DOHH2 (cell line): ENCODE measurements around the gene EXOC3L2.
"Not testable (repeated sequence)": the region's sequence is repeated elsewhere in the genome, so short reads cannot be mapped to it uniquely, and the experiment has no call there.

Experiments used
- H3F3A ChIP-seq: fragments of 200-600 bp; sonication (generic), shearing (Covaris generic); 2 replicates; pipeline ENCODE4 v1.6.0; 2016; ENCODE audit warnings: antibody characterized with exemption, mild to moderate bottlenecking; ENCODE audit not compliant: control insufficient read depth, insufficient read depth
- H3K27ac ChIP-seq: fragments of 200-600 bp; sonication (generic); 2 replicates; pipeline ENCODE4 v1.5.1; 2014; ENCODE audit warnings: low read depth, mild to moderate bottlenecking, low read length, moderate library complexity
- H3K27me3 ChIP-seq: fragments of 200-600 bp; sonication (generic); 2 replicates; pipeline ENCODE4 v1.6.1; 2014; ENCODE audit warnings: mild to moderate bottlenecking, low read length, mixed read lengths; ENCODE audit not compliant: control insufficient read depth
- H3K36me3 ChIP-seq: fragments of 200-600 bp; sonication (generic); 2 replicates; pipeline ENCODE4 v1.6.1; 2014; ENCODE audit warnings: mild to moderate bottlenecking, low read length, moderate library complexity, mixed read lengths; ENCODE audit not compliant: control insufficient read depth
- H3K4me1 ChIP-seq: fragments of 200-600 bp; sonication (generic); 2 replicates; pipeline ENCODE4 v1.6.1; 2014; ENCODE audit warnings: mild to moderate bottlenecking, low read length, mixed read lengths; ENCODE audit not compliant: control insufficient read depth
- H3K4me2 ChIP-seq: fragments of 200-600 bp; sonication (generic); 2 replicates; pipeline ENCODE4 v1.6.0; 2014; ENCODE audit warnings: mild to moderate bottlenecking, low read length, moderate library complexity
- H3K4me3 ChIP-seq: fragments of 200-600 bp; sonication (generic); 2 replicates; pipeline ENCODE4 v1.5.1; 2014; ENCODE audit warnings: mild to moderate bottlenecking, low read length, mixed read lengths
- H3K79me2 ChIP-seq: fragments of 200-600 bp; sonication (generic); 2 replicates; pipeline ENCODE4 v1.6.1; 2014; ENCODE audit warnings: mild to moderate bottlenecking, low read length, mixed read lengths; ENCODE audit not compliant: control insufficient read depth
- H3K9me2 ChIP-seq: fragments of 200-600 bp; sonication (generic); replicated peaks from 2 replicates; pipeline ENCODE4 v1.6.1; 2014; ENCODE audit warnings: mild to moderate bottlenecking, low read length, mixed read lengths; ENCODE audit not compliant: control insufficient read depth
- H3K9me3 ChIP-seq: fragments of 200-600 bp; sonication (generic); 2 replicates; pipeline ENCODE4 v1.6.1; 2014; ENCODE audit warnings: antibody characterized with exemption, low read length, mixed read lengths; ENCODE audit not compliant: control insufficient read depth, insufficient read depth
- H4K20me1 ChIP-seq: fragments of 200-600 bp; sonication (generic); 2 replicates; pipeline ENCODE4 v1.6.0; 2014; ENCODE audit warnings: low read depth, mild to moderate bottlenecking, antibody characterized with exemption, low read length, moderate library complexity; ENCODE audit not compliant: control insufficient read depth, insufficient read depth
- EZH2phosphoT487 ChIP-seq: fragments of 200-600 bp; sonication (generic); IDR thresholded peaks from 2 replicates; pipeline ENCODE4 v1.6.1; 2017; ENCODE audit warnings: borderline replicate concordance, mild to moderate bottlenecking, antibody characterized with exemption, low read length, moderate library complexity, mixed read lengths
- TF ChIP-seq, protein P1 (sequence below): fragments of 200-600 bp; sonication (generic); IDR thresholded peaks from one replicate; pipeline ENCODE4 v1.5.1; 2014; ENCODE audit warnings: antibody characterized with exemption, mild to moderate bottlenecking, low read depth, low read length; ENCODE audit not compliant: poor library complexity, severe bottlenecking

EXOC3L2 gene

DNA sequence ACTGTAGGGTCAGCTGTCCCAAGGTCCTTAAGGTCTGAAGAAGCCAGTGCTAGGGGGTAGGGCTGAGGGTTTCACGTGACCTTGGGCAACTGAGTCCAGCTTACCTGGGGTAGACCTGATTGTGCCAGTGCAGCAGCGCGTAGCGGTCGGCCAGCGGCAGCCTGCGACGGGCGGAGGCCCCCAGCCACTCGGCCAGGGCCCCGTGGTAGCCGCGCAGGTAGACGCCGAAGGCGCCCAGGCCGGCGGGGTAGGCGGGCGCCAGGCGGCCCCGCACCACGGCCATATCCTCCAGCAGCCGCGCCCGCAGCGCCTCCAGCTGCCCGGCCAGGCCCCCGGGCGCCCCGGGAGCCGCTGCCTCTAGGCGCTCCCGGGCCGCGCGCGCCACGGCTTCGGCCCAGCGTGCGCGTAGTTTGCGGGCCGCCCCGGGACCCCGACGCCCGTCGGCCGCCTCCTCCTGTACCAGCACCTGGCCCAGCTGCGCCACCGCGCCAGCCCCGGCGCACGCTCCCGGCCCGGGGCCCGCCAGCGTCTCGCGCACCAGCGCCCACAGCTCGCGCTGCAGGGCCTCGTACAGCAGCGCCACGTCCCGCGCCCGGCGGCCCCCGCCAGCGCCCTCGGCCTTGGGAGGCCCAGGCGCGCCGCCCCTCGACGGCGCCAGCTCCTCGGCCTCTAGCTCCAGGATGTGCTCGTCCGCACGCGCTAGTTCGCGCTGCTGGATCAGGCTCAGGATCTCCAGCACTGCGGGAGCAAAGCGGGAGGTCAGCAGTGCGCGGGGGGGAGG lies 10.9 kb downstream of the EXOC3L2 start:
- H4K20me1 ChIP-seq: no peaks in the 10 kb centered on the region
- no peaks in the 10 kb centered on the region for H3K79me2 ChIP-seq
- TF ChIP-seq EZH2phosphoT487: no peak
- TF ChIP-seq, protein P1, sequence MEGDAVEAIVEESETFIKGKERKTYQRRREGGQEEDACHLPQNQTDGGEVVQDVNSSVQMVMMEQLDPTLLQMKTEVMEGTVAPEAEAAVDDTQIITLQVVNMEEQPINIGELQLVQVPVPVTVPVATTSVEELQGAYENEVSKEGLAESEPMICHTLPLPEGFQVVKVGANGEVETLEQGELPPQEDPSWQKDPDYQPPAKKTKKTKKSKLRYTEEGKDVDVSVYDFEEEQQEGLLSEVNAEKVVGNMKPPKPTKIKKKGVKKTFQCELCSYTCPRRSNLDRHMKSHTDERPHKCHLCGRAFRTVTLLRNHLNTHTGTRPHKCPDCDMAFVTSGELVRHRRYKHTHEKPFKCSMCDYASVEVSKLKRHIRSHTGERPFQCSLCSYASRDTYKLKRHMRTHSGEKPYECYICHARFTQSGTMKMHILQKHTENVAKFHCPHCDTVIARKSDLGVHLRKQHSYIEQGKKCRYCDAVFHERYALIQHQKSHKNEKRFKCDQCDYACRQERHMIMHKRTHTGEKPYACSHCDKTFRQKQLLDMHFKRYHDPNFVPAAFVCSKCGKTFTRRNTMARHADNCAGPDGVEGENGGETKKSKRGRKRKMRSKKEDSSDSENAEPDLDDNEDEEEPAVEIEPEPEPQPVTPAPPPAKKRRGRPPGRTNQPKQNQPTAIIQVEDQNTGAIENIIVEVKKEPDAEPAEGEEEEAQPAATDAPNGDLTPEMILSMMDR: no peak
- no peak overlapping the region for H3K4me2 ChIP-seq
- no peaks in the 10 kb centered on the region for H3K9me3 ChIP-seq
- no peaks in the 10 kb centered on the region for H3F3A ChIP-seq
- no peaks in the 10 kb centered on the region for H3K27me3 ChIP-seq
- H3K27ac ChIP-seq: no peak overlapping the region
- H3K4me1 ChIP-seq: peaks cover 8% of the 10 kb centered on the region
- no peaks in the 10 kb centered on the region for H3K9me2 ChIP-seq
- H3K36me3 ChIP-seq: no peaks in the 10 kb centered on the region
- no peak overlapping the region for H3K4me3 ChIP-seq

DNA sequence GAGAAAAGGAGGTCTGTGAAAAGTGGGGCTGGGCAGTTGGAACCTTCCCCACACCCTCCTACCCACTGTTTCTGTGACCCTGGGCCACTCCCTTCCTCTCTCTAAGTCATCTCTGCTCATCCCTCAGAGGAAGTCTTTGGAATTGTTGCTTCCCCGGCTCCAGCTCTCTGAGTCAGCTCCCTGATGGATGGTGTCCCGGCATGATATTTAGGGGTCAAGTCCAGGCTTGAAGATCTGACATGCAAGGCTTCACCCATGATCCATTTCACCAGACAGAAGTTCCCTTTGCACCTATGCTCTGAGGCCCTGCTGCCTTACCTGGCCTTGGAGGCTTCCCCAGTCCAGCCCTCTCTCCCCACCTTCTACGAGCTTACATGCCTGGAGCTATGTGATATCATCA lies 13.3 kb downstream of the EXOC3L2 start:
- Histone ChIP-seq H3K4me3 (no peak overlapping the region), H3K9me3 (no peaks in the 10 kb centered on the region), H3K27me3 (no peaks in the 10 kb centered on the region), H3K79me2 (no peaks in the 10 kb centered on the region), H3K4me1 (peaks cover 8% of the 10 kb centered on the region), H3K4me2 (no peak overlapping the region), H3K36me3 (no peaks in the 10 kb centered on the region), H3F3A (no peaks in the 10 kb centered on the region), H3K9me2 (no peaks in the 10 kb centered on the region), H4K20me1 (no peaks in the 10 kb centered on the region), H3K27ac (no peak overlapping the region)
- no peak for TF ChIP-seq EZH2phosphoT487
- TF ChIP-seq, protein P1: no peak

DNA sequence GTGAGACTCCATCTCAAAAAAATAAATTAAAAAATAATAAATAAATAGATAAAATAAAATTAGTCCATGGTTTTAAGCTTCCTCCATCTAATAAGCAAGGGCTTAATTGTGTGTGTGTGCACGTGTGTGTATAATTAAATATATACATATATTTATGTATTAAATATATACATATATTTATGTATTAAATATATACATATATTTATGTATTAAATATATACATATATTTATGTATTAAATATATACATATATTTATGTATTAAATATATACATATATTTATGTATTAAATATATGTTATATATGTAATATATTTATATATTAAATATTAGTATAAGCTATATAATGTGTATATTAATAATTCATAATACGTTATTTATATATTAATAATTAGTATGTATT lies 16.2 kb downstream of the EXOC3L2 start:
- H3K36me3 ChIP-seq, H3K4me1 ChIP-seq, H3K27ac ChIP-seq, H3K79me2 ChIP-seq, H3K9me3 ChIP-seq, H3K9me2 ChIP-seq, H3K4me3 ChIP-seq, H3K4me2 ChIP-seq, H3K27me3 ChIP-seq, H4K20me1 ChIP-seq, H3F3A ChIP-seq: not testable (repeated sequence)

DNA sequence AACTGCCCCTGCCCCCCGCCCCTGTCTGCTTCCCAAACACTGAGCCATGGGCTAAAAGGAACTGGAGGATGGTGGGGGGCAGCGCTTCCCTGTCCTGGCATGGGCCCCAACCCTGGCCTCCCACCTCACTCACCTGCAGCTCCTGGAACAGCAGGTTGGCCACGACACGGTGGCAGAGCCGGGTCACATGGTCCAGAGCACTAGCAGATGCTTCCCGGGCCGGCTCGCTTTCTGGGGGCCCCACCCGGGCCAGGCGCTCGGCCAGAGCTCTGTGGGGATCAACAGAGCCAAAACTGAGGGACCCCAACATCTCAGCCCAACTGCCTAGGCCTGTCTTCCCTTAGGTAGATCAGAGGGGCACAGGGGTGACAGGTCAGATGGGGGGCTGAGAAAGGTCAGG lies 20.6 kb downstream of the EXOC3L2 start:
- Histone ChIP-seq H3K4me2 (no peak overlapping the region), H4K20me1 (no peaks in the 10 kb centered on the region), H3K79me2 (no peaks in the 10 kb centered on the region), H3K9me2 (no peaks in the 10 kb centered on the region), H3K36me3 (no peaks in the 10 kb centered on the region), H3K27me3 (peaks cover 15% of the 10 kb centered on the region), H3K4me1 (no peaks in the 10 kb centered on the region), H3K27ac (no peak overlapping the region), H3K9me3 (no peaks in the 10 kb centered on the region), H3F3A (no peaks in the 10 kb centered on the region), H3K4me3 (no peak overlapping the region)
- no peak for TF ChIP-seq EZH2phosphoT487
- TF ChIP-seq, protein P1: no peak
